Activated CD8-positive, alpha-beta memory T cell treated with anti-CD3 and anti-CD28 coated beads, Interleukin-2, amount 10 ng/mL, durations not matched to agents 7 days and 5 days (primary cell): ENCODE data around the gene SECTM1. TPM values are rescaled to one million over a fixed set of nuclear protein-coding genes. Genes with fewer than 3 reads are reported as not detected.

ENCODE experiments used
- ATAC-seq: fragments of 150-1000 bp; cut with Tn5 transposase; one replicate; pipeline ENCODE4 v1.10.0; 2021; ENCODE audit warnings: moderate library complexity
- CTCF ChIA-PET: fragments of 350-600 bp; sonication (Branson Sonifier 250); formaldehyde crosslinking; loops from one replicate; lab custom pipeline; 2021; ENCODE audit warnings: antibody characterized with exemption; lab: Charles Lee
- DNase-seq: peaks from one replicate; pipeline ENCODE4 v3.0.0-alpha.2; 2020
- H3K27ac Mint-ChIP-seq: one replicate; pipeline ENCODE4 v1.8.0; 2021; ENCODE audit warnings: mild to moderate bottlenecking, mixed read lengths
- H3K27me3 Mint-ChIP-seq: one replicate; pipeline ENCODE4 v1.8.0; 2021; ENCODE audit warnings: mixed read lengths
- H3K36me3 Mint-ChIP-seq: one replicate; pipeline ENCODE4 v1.8.0; 2021; ENCODE audit warnings: mild to moderate bottlenecking, mixed read lengths
- H3K4me1 Mint-ChIP-seq: one replicate; pipeline ENCODE4 v1.8.0; 2021; ENCODE audit warnings: mixed read lengths
- H3K4me3 Mint-ChIP-seq: one replicate; pipeline ENCODE4 v1.8.0; 2021; ENCODE audit warnings: mild to moderate bottlenecking, moderate library complexity, mixed read lengths
- H3K9me3 Mint-ChIP-seq: one replicate; pipeline ENCODE4 v1.8.0; 2022; ENCODE audit warnings: low read depth, mixed read lengths
- total RNA-seq, 2 experiments: library from RNA; stranded (reverse); gene quantifications; one replicate each; pipeline ENCODE4 v1.2.3, GENCODE V29; 2021

SECTM1 gene
- total RNA-seq, 2 experiments from 2014 or later, result 0.68 to 2.7 TPM

DNA sequence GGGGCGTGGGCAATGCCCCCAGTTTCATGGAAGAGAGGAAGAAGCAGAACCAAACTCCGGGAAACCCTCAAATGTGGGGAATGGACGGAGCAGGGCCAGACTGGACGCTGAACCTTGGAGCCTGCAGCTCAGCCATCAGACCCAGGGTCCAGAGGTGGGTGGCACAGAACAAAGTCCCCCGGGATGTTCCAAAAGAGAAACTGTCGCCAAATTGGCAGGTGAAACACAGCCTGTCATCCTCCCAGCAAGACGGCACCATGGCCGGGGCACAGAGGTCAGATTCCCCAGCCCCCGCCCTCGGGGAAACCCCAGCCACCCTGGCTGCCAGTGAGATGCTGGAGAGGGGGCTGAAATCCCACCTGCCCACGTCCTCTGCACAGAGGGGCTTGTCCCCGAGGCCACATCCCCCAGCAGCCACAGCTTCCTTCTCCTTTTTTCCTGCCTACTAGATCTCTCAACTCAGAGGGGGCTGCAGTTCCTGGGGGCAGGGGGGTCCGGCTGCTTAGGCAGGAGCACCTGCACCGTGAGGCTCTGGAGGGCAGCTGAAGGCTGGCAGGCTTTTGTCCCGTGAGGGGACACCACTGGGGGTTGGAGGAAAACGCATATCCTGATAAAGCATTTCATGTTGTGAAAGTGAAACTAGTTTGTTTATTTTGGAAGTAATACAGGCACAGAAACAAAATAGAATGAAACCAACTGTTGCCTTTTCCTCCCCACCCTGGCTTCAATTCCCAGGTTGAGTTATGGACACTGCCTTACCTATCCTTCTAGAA is 1.2 kb upstream of the SECTM1 start:
- H3K9me3 Mint-ChIP-seq, result no peaks in the 10 kb centered on the region
- H3K36me3 Mint-ChIP-seq, result no peaks in the 10 kb centered on the region
- peaks cover 26% of the 10 kb centered on the region for H3K4me1 Mint-ChIP-seq
- peak overlapping the region; percentile 81 for H3K4me3 Mint-ChIP-seq
- CTCF ChIA-PET, result interaction anchor here (1.1 to 3.0 kb wide), 6 partner anchors 14 to 304 kb away, joined by 3 to 15 read pairs (median 7); partner anchors contain the start of gene CD7
- peaks cover 26% of the 10 kb centered on the region for H3K27me3 Mint-ChIP-seq
- DNase-seq (no peak), ATAC-seq (peak; percentile 50)
- H3K27ac Mint-ChIP-seq, result peak overlapping the region; percentile 97

DNA sequence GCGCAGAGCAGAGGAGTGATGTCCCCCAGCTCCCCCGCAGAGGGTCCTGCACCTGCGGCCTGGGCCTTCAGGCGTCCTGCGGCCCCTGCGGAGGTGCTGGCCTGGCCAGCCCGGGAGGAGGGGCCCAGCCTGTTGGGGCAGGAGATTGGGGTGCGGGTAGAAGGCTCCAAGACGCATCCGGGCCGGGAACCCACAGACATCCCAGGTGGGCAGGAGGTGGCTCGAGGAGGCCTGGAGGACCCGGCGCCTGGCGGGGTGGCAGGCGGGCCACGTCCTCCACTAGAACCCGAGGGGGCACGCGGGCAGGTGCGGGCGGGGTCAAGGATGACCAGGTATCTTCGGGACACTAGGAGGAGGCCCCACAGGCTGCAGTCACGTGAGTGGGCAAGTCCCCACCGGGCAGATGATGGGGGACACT is 647 bp upstream of the SECTM1 start:
- CTCF ChIA-PET, result interaction anchor here (1.1 to 3.0 kb wide), 7 partner anchors 12 to 304 kb away, joined by 3 to 15 read pairs (median 6); partner anchors contain the start of gene CD7
- Mint-ChIP-seq H3K9me3 (no peaks in the 10 kb centered on the region), H3K27me3 (peaks cover 24% of the 10 kb centered on the region), H3K27ac (peak overlapping the region; percentile 97), H3K36me3 (no peaks in the 10 kb centered on the region), H3K4me3 (peak overlapping the region; percentile 81), H3K4me1 (peaks cover 26% of the 10 kb centered on the region)
- DNase-seq (no peak), ATAC-seq (no peak)

DNA sequence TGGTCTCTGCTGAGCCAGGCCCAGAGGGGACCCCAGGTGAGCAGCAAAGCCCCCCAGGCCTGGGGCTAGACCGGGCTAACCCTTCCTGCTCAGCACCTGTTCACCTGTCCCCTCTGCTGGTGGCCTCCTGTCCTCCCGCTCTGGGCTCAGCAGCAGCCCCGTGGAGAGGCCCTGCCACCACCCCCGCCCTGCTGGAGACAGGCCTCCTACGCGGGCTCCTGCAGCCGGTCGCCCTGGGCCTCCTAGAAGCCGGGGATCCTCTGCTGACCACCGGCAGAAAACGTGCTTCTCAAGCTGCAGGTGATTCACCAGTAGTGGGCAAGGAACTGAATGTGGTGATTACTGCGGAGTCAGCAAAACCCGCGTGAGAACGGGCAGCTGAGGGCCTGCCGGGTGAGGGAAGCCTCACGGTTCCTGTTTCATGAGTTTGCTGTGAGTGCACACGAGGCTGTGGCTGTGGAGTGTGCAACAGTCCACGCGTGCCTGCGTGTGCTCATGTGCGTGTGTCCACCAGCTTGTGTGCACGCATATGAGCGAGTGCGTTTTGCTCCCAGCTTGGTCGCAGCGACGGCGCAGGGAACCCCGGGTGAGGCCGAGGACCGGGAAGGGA is 792 bp downstream of the SECTM1 start:
- Mint-ChIP-seq H3K4me3 (peak overlapping the region; percentile 58), H3K9me3 (no peaks in the 10 kb centered on the region), H3K27ac (peak overlapping the region; percentile 28), H3K4me1 (peaks cover 26% of the 10 kb centered on the region), H3K36me3 (no peaks in the 10 kb centered on the region), H3K27me3 (peaks cover 24% of the 10 kb centered on the region)
- peak; percentile 40 for ATAC-seq
- CTCF ChIA-PET, result interaction anchor here (0.8 to 3.0 kb wide), 12 partner anchors 10 to 127 kb away, joined by 3 to 15 read pairs (median 4); partner anchors contain the start of gene CD7
- DNase-seq, result no peak

DNA sequence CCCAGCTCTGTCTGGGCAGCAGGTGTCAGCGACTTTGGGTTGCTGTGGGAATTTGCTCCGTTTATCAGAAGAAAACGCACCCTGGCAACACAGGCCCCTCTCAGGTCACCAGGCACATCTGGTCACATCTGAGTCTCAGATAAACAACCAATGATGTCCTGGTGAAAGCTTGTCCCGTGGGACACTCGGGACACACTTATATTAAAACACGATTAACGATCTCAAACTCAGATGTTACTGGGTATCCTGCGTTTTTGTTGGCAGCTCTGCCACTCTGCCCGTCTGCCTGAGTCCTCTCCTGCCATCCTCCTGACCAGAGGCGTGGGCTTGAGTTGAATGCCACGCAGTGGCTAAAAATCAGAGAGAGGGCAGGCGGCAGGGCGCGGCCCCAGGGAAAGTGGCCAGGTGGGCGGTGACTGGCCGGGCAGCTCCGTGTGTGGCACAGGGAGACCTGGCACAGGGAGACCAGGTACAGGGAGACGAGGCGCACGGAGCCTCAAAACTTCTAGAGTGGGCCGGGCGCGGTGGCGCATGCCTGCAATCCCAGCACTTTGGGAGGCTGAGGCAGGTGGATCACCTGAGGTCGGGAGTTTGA is 2.1 kb downstream of the SECTM1 start:
- H3K4me3 Mint-ChIP-seq, result no peak overlapping the region
- DNase-seq, result no peak
- H3K36me3 Mint-ChIP-seq, result no peaks in the 10 kb centered on the region
- H3K27me3 Mint-ChIP-seq, result peaks cover 24% of the 10 kb centered on the region
- H3K27ac Mint-ChIP-seq, result no peak overlapping the region
- CTCF ChIA-PET, result interaction anchor here (0.8 to 1.1 kb wide), 4 partner anchors 10 to 48 kb away, joined by 3 to 4 read pairs (median 3); no protein-coding TSS in a partner anchor
- H3K4me1 Mint-ChIP-seq, result peaks cover 24% of the 10 kb centered on the region
- H3K9me3 Mint-ChIP-seq, result no peaks in the 10 kb centered on the region
- ATAC-seq, result no peak

DNA sequence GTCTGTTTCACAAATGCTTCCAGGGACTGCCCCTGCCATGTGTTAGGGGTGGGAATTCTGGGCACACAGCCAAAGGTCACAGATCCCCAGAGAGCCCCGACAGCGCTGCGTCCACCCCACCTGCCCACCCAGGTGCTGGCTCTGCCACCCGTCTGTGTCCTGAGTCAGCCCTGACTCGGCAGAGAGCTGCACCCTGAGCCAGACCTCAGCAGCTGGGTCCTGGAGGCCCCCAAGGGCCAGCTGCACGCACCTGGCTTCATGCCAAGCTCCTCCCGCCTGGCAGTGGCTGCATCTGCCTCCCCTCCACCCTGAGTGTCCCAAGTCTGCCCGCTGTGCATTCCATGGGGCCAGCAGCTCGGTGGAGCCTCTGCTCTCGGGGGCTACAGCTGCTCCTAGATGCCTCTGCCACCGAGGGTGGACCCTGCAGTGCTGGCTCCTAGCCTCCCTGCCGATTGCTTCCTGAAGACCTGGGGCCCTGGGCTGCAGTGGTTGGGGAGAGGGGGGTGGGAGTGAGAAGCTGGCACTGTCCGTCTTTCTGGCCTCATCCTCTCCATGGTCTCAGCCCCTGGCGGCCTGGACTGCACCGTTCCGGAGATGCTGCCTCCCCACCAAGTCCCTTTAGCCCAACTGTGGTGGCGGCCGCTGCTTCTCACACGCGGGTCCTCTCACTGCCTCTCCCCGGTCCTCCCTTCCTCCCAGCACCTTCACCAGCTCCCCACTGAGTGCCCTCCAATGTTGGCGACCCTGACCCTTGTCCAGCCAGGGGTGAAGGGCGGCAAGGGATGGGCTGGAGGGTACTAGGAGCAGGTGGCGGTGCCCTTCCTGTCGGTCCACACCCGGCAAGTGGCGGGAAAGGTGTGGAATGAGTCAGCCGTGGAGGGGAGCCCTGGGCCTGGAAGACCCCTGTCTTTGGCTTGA is 3.0 kb downstream of the SECTM1 start:
- Mint-ChIP-seq H3K36me3 (no peaks in the 10 kb centered on the region), H3K27me3 (peaks cover 24% of the 10 kb centered on the region), H3K27ac (no peak overlapping the region), H3K4me3 (no peak overlapping the region), H3K4me1 (peaks cover 18% of the 10 kb centered on the region), H3K9me3 (no peaks in the 10 kb centered on the region)
- CTCF ChIA-PET, result interaction anchor here (0.8 to 1.2 kb wide), 5 partner anchors 10 to 47 kb away, joined by 3 to 4 read pairs (median 3); no protein-coding TSS in a partner anchor
- DNase-seq (no peak), ATAC-seq (no peak)

DNA sequence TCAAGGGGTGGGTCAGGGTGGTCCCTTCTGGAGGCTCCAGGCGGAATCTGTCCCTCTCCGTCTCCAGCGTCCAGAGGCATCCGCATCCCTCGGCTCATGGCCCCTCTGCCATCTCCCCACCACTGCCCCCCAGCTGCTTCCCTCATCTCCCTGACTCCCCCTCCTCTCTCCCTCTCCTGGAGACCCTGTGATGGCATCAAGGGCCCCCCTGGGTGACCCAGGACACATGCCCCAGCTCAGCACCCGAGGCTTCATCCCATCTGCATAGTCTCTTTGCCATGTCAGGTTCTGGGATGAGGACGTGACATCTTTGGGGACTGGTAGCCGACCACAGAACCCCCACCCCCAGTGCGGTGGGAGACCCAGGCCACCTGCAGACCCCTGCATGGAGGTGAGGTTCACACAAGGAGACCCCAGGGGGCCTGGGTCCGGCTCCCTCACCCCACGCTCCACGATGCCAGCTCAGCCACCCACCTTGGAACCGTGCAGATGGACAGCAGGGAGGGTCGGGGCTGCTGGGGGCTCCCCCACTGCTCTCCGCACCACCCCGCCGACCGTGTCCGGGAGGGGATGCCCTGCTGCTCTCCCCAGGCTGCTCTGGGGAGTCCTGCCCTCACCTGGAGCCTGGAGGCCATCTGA is 3.8 kb downstream of the SECTM1 start:
- CTCF ChIA-PET, result interaction anchor here (1.2 kb wide), 1 partner anchor 9 kb away, joined by 3 read pairs; no protein-coding TSS in a partner anchor
- no peak for ATAC-seq

DNA sequence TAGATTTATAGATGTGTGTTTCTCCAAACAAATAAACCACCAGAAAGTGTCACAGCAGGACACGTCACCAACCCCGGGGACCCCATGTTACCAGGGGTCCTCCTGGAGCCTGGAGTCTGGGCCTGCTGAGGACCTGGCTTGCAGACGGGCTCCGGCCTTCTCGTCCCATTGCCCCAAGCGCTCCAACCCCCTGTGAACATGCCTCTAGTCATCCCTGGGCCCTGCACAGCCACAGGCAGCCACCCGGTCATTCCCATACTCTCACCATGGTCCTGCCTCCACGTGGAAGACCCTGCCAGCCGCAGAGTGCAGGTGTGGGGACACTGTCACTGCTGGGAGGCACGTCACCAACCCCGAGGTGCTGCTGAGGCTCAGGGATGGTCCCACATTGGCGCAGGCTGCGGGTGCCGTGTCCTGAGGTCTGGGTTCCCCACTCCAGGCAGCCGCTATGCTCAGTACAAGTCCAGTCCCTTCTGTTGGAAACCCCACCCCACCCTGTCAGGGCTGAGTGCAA is 4.5 kb downstream of the SECTM1 start:
- Mint-ChIP-seq H3K27ac (no peak overlapping the region), H3K27me3 (peaks cover 22% of the 10 kb centered on the region), H3K4me3 (no peak overlapping the region), H3K36me3 (no peaks in the 10 kb centered on the region), H3K4me1 (peaks cover 8% of the 10 kb centered on the region), H3K9me3 (no peaks in the 10 kb centered on the region)
- ATAC-seq, result no peak
- no peak for DNase-seq
- CTCF ChIA-PET, result interaction anchor here (1.2 kb wide), 1 partner anchor 8 kb away, joined by 3 read pairs; no protein-coding TSS in a partner anchor

More for the DNA sequence above, 3.8 kb downstream of the SECTM1 start:
- peaks cover 22% of the 10 kb centered on the region for H3K27me3 Mint-ChIP-seq
- no peaks in the 10 kb centered on the region for H3K9me3 Mint-ChIP-seq
- no peak for DNase-seq
- peaks cover 13% of the 10 kb centered on the region for H3K4me1 Mint-ChIP-seq
- no peak overlapping the region for H3K4me3 Mint-ChIP-seq
- H3K36me3 Mint-ChIP-seq, result no peaks in the 10 kb centered on the region
- no peak overlapping the region for H3K27ac Mint-ChIP-seq

DNA sequence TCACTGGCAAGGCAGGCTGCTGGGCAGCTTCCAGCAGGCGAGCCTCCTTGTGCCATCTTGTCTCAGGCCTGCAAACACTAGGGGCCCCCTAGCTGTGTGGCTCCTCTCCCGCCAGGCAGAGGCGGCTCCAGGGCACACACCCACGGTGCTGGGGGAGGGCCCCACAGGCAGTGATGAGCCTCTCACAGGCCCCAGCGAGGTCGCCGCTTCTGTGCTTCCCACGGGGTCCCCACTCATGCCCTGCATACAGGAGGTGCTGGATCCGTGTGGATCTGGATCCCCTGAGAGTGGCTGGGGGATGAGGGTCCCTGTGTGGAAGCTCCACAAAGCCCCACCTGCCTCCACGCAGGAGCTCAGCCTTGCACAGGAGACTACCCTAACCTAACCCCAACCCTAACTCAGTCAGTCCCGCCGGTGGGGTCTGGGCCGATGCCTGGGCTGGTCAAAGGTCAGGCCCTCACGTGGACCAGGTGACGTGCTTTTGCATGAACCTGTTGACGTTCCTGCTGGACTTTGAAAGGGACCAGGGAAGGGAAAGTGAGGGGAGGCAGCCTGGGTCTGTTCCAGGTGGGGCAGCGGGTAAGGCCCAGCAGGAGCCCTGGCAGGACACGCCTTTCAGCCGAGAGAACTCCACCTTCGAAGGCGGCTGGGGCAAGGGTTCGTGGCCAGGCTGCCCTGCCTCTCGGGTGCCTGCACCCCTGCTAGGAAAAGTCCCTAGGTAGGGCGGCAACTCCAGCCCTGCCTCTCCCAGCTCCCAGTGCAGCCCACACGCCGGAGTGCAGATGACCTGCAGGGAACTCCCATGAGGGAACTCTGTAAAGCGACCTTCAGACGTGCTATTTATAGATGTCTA is 5.2 kb downstream of the SECTM1 start:
- DNase-seq, result no peak

DNA sequence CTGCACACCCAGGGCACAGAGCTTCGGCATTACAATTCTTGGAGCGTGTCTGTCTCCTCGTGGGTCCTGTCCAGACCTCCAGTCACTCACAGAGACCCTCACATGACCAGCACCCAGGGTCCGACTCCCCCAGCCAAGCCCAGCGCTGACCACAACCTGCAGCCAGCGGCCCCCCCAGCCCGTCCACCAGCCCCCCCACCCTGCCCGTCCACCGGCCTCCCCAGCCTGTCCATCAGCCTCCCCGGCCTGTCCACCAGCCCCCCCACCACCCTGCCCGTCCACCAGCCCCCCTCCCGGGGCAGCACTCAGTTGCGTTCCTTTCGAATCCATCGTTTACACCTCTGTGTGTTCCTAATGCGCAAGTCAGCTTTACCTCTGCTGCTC is 5.8 kb downstream of the SECTM1 start:
- ATAC-seq, result no peak
- H3K36me3 Mint-ChIP-seq, result no peaks in the 10 kb centered on the region
- peaks cover 8% of the 10 kb centered on the region for H3K4me1 Mint-ChIP-seq
- H3K27ac Mint-ChIP-seq, result no peak overlapping the region
- H3K9me3 Mint-ChIP-seq, result no peaks in the 10 kb centered on the region
- no peak overlapping the region for H3K4me3 Mint-ChIP-seq
- peaks cover 18% of the 10 kb centered on the region for H3K27me3 Mint-ChIP-seq
- CTCF ChIA-PET, result interaction anchor here (1.8 to 8.6 kb wide), 2 partner anchors 10 to 26 kb away, joined by 6 to 154 read pairs; partner anchors contain the start of gene CD7
- no peak for DNase-seq

More for the DNA sequence above, 5.2 kb downstream of the SECTM1 start:
- CTCF ChIA-PET, result interaction anchor here (1.8 kb wide), 1 partner anchor 11 kb away, joined by 6 read pairs; the partner anchor contains the start of gene CD7
- peaks cover 8% of the 10 kb centered on the region for H3K4me1 Mint-ChIP-seq
- H3K36me3 Mint-ChIP-seq, result no peaks in the 10 kb centered on the region
- no peak for ATAC-seq
- no peak overlapping the region for H3K4me3 Mint-ChIP-seq
- no peak overlapping the region for H3K27ac Mint-ChIP-seq
- H3K9me3 Mint-ChIP-seq, result no peaks in the 10 kb centered on the region
- peaks cover 22% of the 10 kb centered on the region for H3K27me3 Mint-ChIP-seq

DNA sequence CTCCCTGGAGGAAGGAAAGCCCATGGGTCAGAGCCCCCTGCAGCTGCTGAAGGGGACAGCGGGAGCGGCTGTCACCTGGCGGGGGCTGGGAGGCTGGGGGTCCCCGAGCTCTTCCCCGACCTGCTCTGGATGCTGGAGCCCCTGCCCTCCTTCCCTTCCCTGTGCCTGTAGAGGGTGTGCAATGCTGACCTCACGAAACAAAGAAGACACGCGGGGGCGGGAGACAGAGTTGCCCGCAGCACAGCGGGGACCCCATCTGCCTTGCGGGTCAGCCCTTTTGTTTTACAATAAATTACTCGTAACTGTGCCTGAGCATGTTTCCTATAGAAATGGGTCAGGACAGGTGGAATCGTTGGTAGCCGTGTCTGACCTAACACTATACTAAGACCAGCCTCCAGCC is 6.3 kb downstream of the SECTM1 start:
- no peak overlapping the region for H3K27ac Mint-ChIP-seq
- CTCF ChIA-PET, result interaction anchor here (1.8 to 8.6 kb wide), 2 partner anchors 10 to 26 kb away, joined by 6 to 154 read pairs; partner anchors contain the start of gene CD7
- H3K36me3 Mint-ChIP-seq, result no peaks in the 10 kb centered on the region
- DNase-seq, result no peak
- no peak overlapping the region for H3K4me3 Mint-ChIP-seq
- peaks cover 14% of the 10 kb centered on the region for H3K27me3 Mint-ChIP-seq
- H3K4me1 Mint-ChIP-seq, result peaks cover 8% of the 10 kb centered on the region
- no peak for ATAC-seq
- H3K9me3 Mint-ChIP-seq, result no peaks in the 10 kb centered on the region
